Gastroesophageal sphincter (tissue), 4 donors: ENCODE results near the gene CGNL1. TPM values are rescaled to one million over a fixed set of nuclear protein-coding genes. Genes with fewer than 3 reads are reported as not detected.

Experiments
- ATAC-seq: fragments of 150-250 bp; one replicate; pipeline ENCODE4 v1.9.1; 2016; ENCODE audit warnings: mild to moderate bottlenecking, moderate library complexity
- H3K27ac ChIP-seq, 4 donors: fragments of 200-600 bp; sonication (generic) in 3 of 4; 1 replicate in 3 of 4; 2 replicates in 1 of 4; pipeline ENCODE4 v1.5.1; 2016 to 2019
- H3K27me3 ChIP-seq: fragments of 200-600 bp; sonication (generic); one replicate; pipeline ENCODE4 v1.5.1; 2019
- H3K36me3 ChIP-seq, 2 donors: fragments of 200-600 bp; sonication (generic); one replicate each; pipeline ENCODE4 v1.5.1; 2019; ENCODE audit warnings: control low read depth in 1 of 2
- H3K4me1 ChIP-seq, 3 donors: fragments of 200-600 bp; sonication (generic); 1 replicate in 2 of 3; 2 replicates in 1 of 3; pipeline ENCODE4 v1.5.1; 2016 to 2019; ENCODE audit warnings: control low read depth in 2 of 3
- H3K4me3 ChIP-seq, 2 donors: fragments of 200-600 bp; sonication (generic); one replicate each; pipeline ENCODE4 v1.5.1; 2019; ENCODE audit warnings: mild to moderate bottlenecking in 1 of 2, moderate library complexity in 1 of 2
- H3K9me3 ChIP-seq, 3 donors: fragments of 200-600 bp; sonication (generic); one replicate each; pipeline ENCODE4 v1.5.1; 2017 to 2019; ENCODE audit warnings: control low read depth in 2 of 3
- CTCF ChIP-seq, 4 experiments: fragments of 200-600 bp in 2 of 4; fragments of 450-650 bp in 2 of 4; sonication (generic) in 1 of 4; IDR thresholded peaks; one replicate each; pipeline ENCODE4 v1.5.1; 2017 to 2019; ENCODE audit warnings: antibody characterized with exemption in 4 of 4, mild to moderate bottlenecking in 2 of 4, moderate library complexity in 2 of 4
- EP300 ChIP-seq: sonication (generic); formaldehyde crosslinking; IDR thresholded peaks from one replicate; pipeline ENCODE4 v1.6.1; 2017; ENCODE audit warnings: antibody characterized with exemption, mild to moderate bottlenecking
- POLR2A ChIP-seq, 2 donors: fragments of 450-650 bp; IDR thresholded peaks; one replicate each; pipeline ENCODE4 v1.6.1; 2017; ENCODE audit warnings: antibody characterized with exemption in 2 of 2, mild to moderate bottlenecking in 2 of 2, moderate library complexity in 1 of 2
- POLR2AphosphoS5 ChIP-seq: sonication (generic); formaldehyde crosslinking; IDR thresholded peaks from one replicate; pipeline ENCODE4 v1.6.1; 2017; ENCODE audit warnings: antibody characterized with exemption
- WGBS, 2 donors: methylation state at CpG; one replicate each; pipeline ENCODE4 v1.1.5; 2018; ENCODE audit warnings: low coverage in 1 of 2; 5-methylcytosine and 5-hydroxymethylcytosine counted together
- total RNA-seq, 4 donors: library from RNA; depleted of rRNA; stranded (reverse); fragments of >200 nt; gene quantifications; one replicate each; pipeline ENCODE4 v1.1.0, GENCODE V29; 2016

Gene CGNL1
- total RNA-seq, 4 donors from 2014 or later, result 8.5 to 36.4 (median 16.7) TPM

- no peak overlapping the region for H3K27ac ChIP-seq
- no peak for TF ChIP-seq POLR2A (IDR thresholded peaks at IDR 0.05)
- no peak for TF ChIP-seq CTCF (IDR thresholded peaks at IDR 0.05)
- TF ChIP-seq EP300, result no peak
- no peak for TF ChIP-seq POLR2AphosphoS5
- ATAC-seq, result no peak
- H3K9me3 ChIP-seq, result no peaks in the 10 kb centered on the region
- WGBS, 2 donors, result 95 to 98% methylated on average over 7 to 8 of the region's 8 CpGs
- peaks cover 0 to 14% (median 0%) of the 10 kb centered on the region in 3 donors for H3K4me1 ChIP-seq
- peaks cover 0 to 18% of the 10 kb centered on the region in 2 donors for H3K36me3 ChIP-seq
- no peaks in the 10 kb centered on the region for H3K27me3 ChIP-seq
- no peak overlapping the region for H3K4me3 ChIP-seq
Observed at GRCh38 chr15:57443486-57443885, 67.2 kb downstream of the CGNL1 start.

GRCh38 chr15:57444877-57445513, 68.7 kb downstream of the CGNL1 start:
- no peak for TF ChIP-seq EP300
- no peak for TF ChIP-seq POLR2A (IDR thresholded peaks at IDR 0.05)
- no peak for TF ChIP-seq CTCF (IDR thresholded peaks at IDR 0.05)
- no peak for TF ChIP-seq POLR2AphosphoS5
- peaks cover 0 to 15% of the 10 kb centered on the region in 2 donors for H3K36me3 ChIP-seq
- H3K27me3 ChIP-seq, result no peaks in the 10 kb centered on the region
- no peak overlapping the region for H3K4me3 ChIP-seq
- no peak overlapping the region for H3K27ac ChIP-seq
- peaks cover 0 to 14% (median 0%) of the 10 kb centered on the region in 3 donors for H3K4me1 ChIP-seq
- no peaks in the 10 kb centered on the region for H3K9me3 ChIP-seq
- ATAC-seq, result no peak
- WGBS, 2 donors, result 61 to 69% methylated on average over 3 to 5 of the region's 5 CpGs

- no peak overlapping the region for H3K27ac ChIP-seq
Observed at GRCh38 chr15:57445872-57446271, 69.6 kb downstream of the CGNL1 start.

GRCh38 chr15:57446393-57446792, 70.1 kb downstream of the CGNL1 start:
- 94 to 100% methylated on average over 3 of the region's 3 CpGs for WGBS, 2 donors
- Histone ChIP-seq H3K27me3 (no peaks in the 10 kb centered on the region), H3K4me3 (no peak overlapping the region), H3K4me1 (peaks cover 0 to 10% (median 0%) of the 10 kb centered on the region in 3 donors), H3K36me3 (peaks cover 0 to 15% of the 10 kb centered on the region in 2 donors), H3K27ac (no peak overlapping the region), H3K9me3 (no peaks in the 10 kb centered on the region)
- no peak for TF ChIP-seq POLR2A (IDR thresholded peaks at IDR 0.05)
- TF ChIP-seq CTCF (IDR thresholded peaks at IDR 0.05), result no peak
- TF ChIP-seq POLR2AphosphoS5, result no peak
- TF ChIP-seq EP300, result no peak
- no peak for ATAC-seq

More at GRCh38 chr15:57445872-57446271, 69.6 kb downstream of the CGNL1 start:
- TF ChIP-seq CTCF (IDR thresholded peaks at IDR 0.05), result no peak
- Histone ChIP-seq H3K36me3 (peaks cover 0 to 15% of the 10 kb centered on the region in 2 donors), H3K27me3 (no peaks in the 10 kb centered on the region), H3K4me1 (peaks cover 0 to 14% (median 0%) of the 10 kb centered on the region in 3 donors), H3K4me3 (no peak overlapping the region), H3K9me3 (no peaks in the 10 kb centered on the region)
- WGBS, 2 donors, result 85 to 100% methylated on average over 1 of the region's 1 CpG
- ATAC-seq, result no peak

- Histone ChIP-seq H3K4me1 (no peaks in the 10 kb centered on the region), H3K4me3 (no peak overlapping the region), H3K36me3 (peaks cover 0 to 23% of the 10 kb centered on the region in 2 donors), H3K27ac (no peak overlapping the region), H3K9me3 (no peaks in the 10 kb centered on the region), H3K27me3 (no peaks in the 10 kb centered on the region)
- TF ChIP-seq POLR2A (IDR thresholded peaks at IDR 0.05) (no peak), CTCF (IDR thresholded peaks at IDR 0.05) (no peak), POLR2AphosphoS5 (no peak), EP300 (no peak)
- no peak for ATAC-seq
Observed at GRCh38 chr15:57451555-57451954, 75.2 kb downstream of the CGNL1 start.
